Neural crest cell (in vitro differentiated cells): ENCODE data around the gene SLIT3. TPM values are rescaled to one million over a fixed set of nuclear protein-coding genes. Genes with fewer than 3 reads are reported as not detected.

Experiments
- DNase-seq: peaks from one replicate; pipeline ENCODE4 v3.0.0; 2021; ENCODE audit warnings: low read depth, mixed read lengths, low spot score
- H3K27ac Mint-ChIP-seq: one replicate; pipeline ENCODE4 v1.8.0; 2021; ENCODE audit warnings: mild to moderate bottlenecking, mixed read lengths; ENCODE audit not compliant: unreplicated experiment
- H3K27me3 Mint-ChIP-seq: 2 replicates; pipeline ENCODE4 v1.8.0; 2021; ENCODE audit warnings: low read depth, mild to moderate bottlenecking, mixed read lengths
- H3K36me3 Mint-ChIP-seq: 2 replicates; pipeline ENCODE4 v1.8.0; 2021; ENCODE audit warnings: low read depth, mild to moderate bottlenecking, mixed read lengths
- H3K4me1 Mint-ChIP-seq: 2 replicates; pipeline ENCODE4 v1.8.0; 2021; ENCODE audit warnings: mixed read lengths
- H3K4me3 Mint-ChIP-seq: one replicate; pipeline ENCODE4 v1.8.0; 2021; ENCODE audit warnings: mild to moderate bottlenecking, mixed read lengths
- H3K9me3 Mint-ChIP-seq: 2 replicates; pipeline ENCODE4 v1.8.0; 2021; ENCODE audit warnings: mixed read lengths
- CTCF ChIP-seq: fragments of 200-600 bp; sonication (generic); conservative IDR thresholded peaks from 2 replicates; pipeline ENCODE4 v1.5.0; 2021; ENCODE audit warnings: antibody characterized with exemption, mild to moderate bottlenecking
- total RNA-seq: library from RNA; stranded (reverse); gene quantifications from 2 replicates; pipeline ENCODE4 v1.2.1, GENCODE V29; 2021

Gene SLIT3
- total RNA-seq, 1 donor from 2014 or later, result 13.3 TPM

GRCh38 chr5:168765551-168766425 lies 535.2 kb downstream of the SLIT3 start:
- peaks cover 7% of the 10 kb centered on the region for H3K9me3 Mint-ChIP-seq
- H3K27me3 Mint-ChIP-seq, result no peaks in the 10 kb centered on the region
- peaks cover 5% of the 10 kb centered on the region for H3K36me3 Mint-ChIP-seq
- no peak for TF ChIP-seq CTCF
- DNase-seq, result no peak
- no peak overlapping the region for H3K27ac Mint-ChIP-seq
- no peak overlapping the region for H3K4me3 Mint-ChIP-seq
- peaks cover 3% of the 10 kb centered on the region for H3K4me1 Mint-ChIP-seq

- no peak for DNase-seq
- Mint-ChIP-seq H3K4me3 (no peak overlapping the region), H3K27me3 (no peaks in the 10 kb centered on the region), H3K9me3 (peaks cover 7% of the 10 kb centered on the region), H3K36me3 (peaks cover 5% of the 10 kb centered on the region), H3K27ac (no peak overlapping the region), H3K4me1 (peaks cover 3% of the 10 kb centered on the region)
- TF ChIP-seq CTCF, result no peak
Observed at GRCh38 chr5:168765086-168765550, 535.8 kb downstream of the SLIT3 start.

GRCh38 chr5:168756453-168757391 lies 544.2 kb downstream of the SLIT3 start:
- Mint-ChIP-seq H3K4me1 (peaks cover 9% of the 10 kb centered on the region), H3K27me3 (no peaks in the 10 kb centered on the region), H3K27ac (no peak overlapping the region), H3K36me3 (no peaks in the 10 kb centered on the region), H3K4me3 (no peak overlapping the region), H3K9me3 (no peaks in the 10 kb centered on the region)
- no peak for DNase-seq
- TF ChIP-seq CTCF, result no peak

- Mint-ChIP-seq H3K9me3 (no peaks in the 10 kb centered on the region), H3K27me3 (no peaks in the 10 kb centered on the region), H3K4me1 (peaks cover 9% of the 10 kb centered on the region), H3K4me3 (no peak overlapping the region), H3K36me3 (no peaks in the 10 kb centered on the region), H3K27ac (no peak overlapping the region)
- no peak for TF ChIP-seq CTCF
- no peak for DNase-seq
Observed at GRCh38 chr5:168755548-168756093, 545.3 kb downstream of the SLIT3 start.

- TF ChIP-seq CTCF, result no peak
- no peaks in the 10 kb centered on the region for H3K36me3 Mint-ChIP-seq
- no peak overlapping the region for H3K27ac Mint-ChIP-seq
- H3K9me3 Mint-ChIP-seq, result no peaks in the 10 kb centered on the region
- H3K4me1 Mint-ChIP-seq, result peaks cover 6% of the 10 kb centered on the region
- DNase-seq, result no peak
- no peaks in the 10 kb centered on the region for H3K27me3 Mint-ChIP-seq
- H3K4me3 Mint-ChIP-seq, result no peak overlapping the region
Observed at GRCh38 chr5:168753691-168754254, 547.2 kb downstream of the SLIT3 start.
